Measurements from ENCODE around the gene S100A6.
"Not testable (repeated sequence)": the region's sequence is repeated elsewhere in the genome, so short reads cannot be mapped to it uniquely, and the experiment has no call there.

Gene S100A6

DNA sequence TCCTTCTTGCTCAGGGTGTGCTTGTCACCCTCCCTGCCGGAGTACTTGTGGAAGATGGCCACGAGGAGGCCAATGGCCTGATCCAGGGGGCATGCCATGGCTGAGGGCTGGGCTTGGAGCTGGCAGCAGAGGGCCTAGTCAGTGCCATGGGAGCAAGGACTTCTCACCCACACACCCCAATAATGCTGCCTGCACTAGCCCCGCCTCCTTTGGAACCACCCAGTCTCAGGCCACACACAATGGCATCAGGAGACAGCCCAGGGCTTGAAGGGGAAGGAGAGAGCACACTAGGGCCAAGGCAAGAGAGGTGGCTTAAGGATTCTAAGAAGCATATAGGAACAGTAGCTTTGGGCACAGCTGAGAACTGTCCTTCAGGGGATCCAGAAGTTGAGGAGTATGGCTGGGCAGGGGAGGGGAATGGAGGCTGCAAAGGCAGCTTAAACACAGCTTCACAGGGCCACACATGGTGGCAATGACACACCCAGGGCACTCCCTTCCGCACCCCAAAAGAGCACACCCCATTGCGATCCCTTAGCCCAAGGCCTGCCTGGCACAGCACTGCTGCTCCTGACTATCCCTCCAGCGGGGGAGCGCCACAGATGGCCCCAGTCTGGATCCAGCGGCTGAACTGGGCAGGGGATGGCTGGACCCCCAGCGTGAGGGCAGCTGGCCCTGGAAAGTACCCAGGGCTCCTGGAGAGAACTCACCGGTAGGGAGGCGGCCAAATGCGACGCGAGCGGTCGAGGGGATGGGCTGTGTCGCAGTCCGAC, at the start of gene S100A6:
S100A6 (minus strand) TSS at position 750 of the 770 bp plus-strand sequence; CDS start at position 98, 652 bp downstream.
- Histone ChIP-seq H3K9ac (ENCODE audit: low read depth, low read length) (no peak within 1 kb of the TSS), H3K27ac (ENCODE audit: low read length) (no peak within 1 kb of the TSS), H3K4me2 (ENCODE audit: insufficient read depth, low read length) (no peak within 1 kb of the TSS), H3K36me3 (ENCODE audit: insufficient read depth, low read length) (no peaks in the 10 kb centered on the region), H3K4me1 (ENCODE audit: insufficient read depth, low read length) (peaks cover 24% of the 10 kb centered on the region), H2AFZ (ENCODE audit: low read depth, low read length) (no peak within 1 kb of the TSS), H3K79me2 (ENCODE audit: insufficient read depth, low read length) (no peaks in the 10 kb centered on the region), H4K20me1 (ENCODE audit: insufficient read depth, low read length) (no peaks in the 10 kb centered on the region), H3K9me3 (ENCODE audit: insufficient read depth, low read length, severe bottlenecking) (no peaks in the 10 kb centered on the region), H3K4me3 (ENCODE audit: low read depth in 1 of 2, low read length in 2 of 2) (no peak within 1 kb of the TSS), H3K27me3 (ENCODE audit: insufficient read depth, low read length, poor library complexity) (peaks cover 2% of the 10 kb centered on the region)
- TF ChIP-seq, protein P1, sequence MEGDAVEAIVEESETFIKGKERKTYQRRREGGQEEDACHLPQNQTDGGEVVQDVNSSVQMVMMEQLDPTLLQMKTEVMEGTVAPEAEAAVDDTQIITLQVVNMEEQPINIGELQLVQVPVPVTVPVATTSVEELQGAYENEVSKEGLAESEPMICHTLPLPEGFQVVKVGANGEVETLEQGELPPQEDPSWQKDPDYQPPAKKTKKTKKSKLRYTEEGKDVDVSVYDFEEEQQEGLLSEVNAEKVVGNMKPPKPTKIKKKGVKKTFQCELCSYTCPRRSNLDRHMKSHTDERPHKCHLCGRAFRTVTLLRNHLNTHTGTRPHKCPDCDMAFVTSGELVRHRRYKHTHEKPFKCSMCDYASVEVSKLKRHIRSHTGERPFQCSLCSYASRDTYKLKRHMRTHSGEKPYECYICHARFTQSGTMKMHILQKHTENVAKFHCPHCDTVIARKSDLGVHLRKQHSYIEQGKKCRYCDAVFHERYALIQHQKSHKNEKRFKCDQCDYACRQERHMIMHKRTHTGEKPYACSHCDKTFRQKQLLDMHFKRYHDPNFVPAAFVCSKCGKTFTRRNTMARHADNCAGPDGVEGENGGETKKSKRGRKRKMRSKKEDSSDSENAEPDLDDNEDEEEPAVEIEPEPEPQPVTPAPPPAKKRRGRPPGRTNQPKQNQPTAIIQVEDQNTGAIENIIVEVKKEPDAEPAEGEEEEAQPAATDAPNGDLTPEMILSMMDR (IDR thresholded peaks at IDR 0.05; ENCODE audit: borderline replicate concordance, extremely low read depth, low read length, poor library complexity, severe bottlenecking), result no peak
- DNase-seq (no peak), ATAC-seq (ENCODE audit: insufficient read depth, low read depth) (no peak)

- no peaks in the 10 kb centered on the region for H3K27me3 ChIP-seq (ENCODE audit: insufficient read depth, low read length, poor library complexity)
- no peak for TF ChIP-seq EZH2 (IDR thresholded peaks at IDR 0.05; ENCODE audit: borderline replicate concordance, low read depth, low read length, severe bottlenecking)
- TF ChIP-seq, protein P1 (IDR thresholded peaks at IDR 0.05; ENCODE audit: borderline replicate concordance, extremely low read depth, low read length, poor library complexity, severe bottlenecking), result no peak
- no peak overlapping the region for H3K27ac ChIP-seq (ENCODE audit: low read length)
- no peak for DNase-seq
- H4K20me1 ChIP-seq (ENCODE audit: insufficient read depth, low read length), result no peaks in the 10 kb centered on the region
- H3K9me3 ChIP-seq (ENCODE audit: insufficient read depth, low read length, severe bottlenecking), result no peaks in the 10 kb centered on the region
- H2AFZ ChIP-seq (ENCODE audit: low read depth, low read length), result no peak overlapping the region
- no peak overlapping the region for H3K4me3 ChIP-seq (ENCODE audit: low read depth in 1 of 2, low read length in 2 of 2)
- H3K36me3 ChIP-seq (ENCODE audit: insufficient read depth, low read length), result no peaks in the 10 kb centered on the region
- H3K79me2 ChIP-seq (ENCODE audit: insufficient read depth, low read length), result no peaks in the 10 kb centered on the region
- ATAC-seq (ENCODE audit: insufficient read depth, low read depth), result no peak
- no peaks in the 10 kb centered on the region for H3K4me1 ChIP-seq (ENCODE audit: insufficient read depth, low read length)
- H3K9ac ChIP-seq (ENCODE audit: low read depth, low read length), result no peak overlapping the region
- H3K4me2 ChIP-seq (ENCODE audit: insufficient read depth, low read length), result no peak overlapping the region
Observed at GRCh38 chr1:153585006-153585405, 49.2 kb upstream of the S100A6 start.

GRCh38 chr1:153583976-153584375, 48.2 kb upstream of the S100A6 start:
- no peaks in the 10 kb centered on the region for H3K36me3 ChIP-seq (ENCODE audit: insufficient read depth, low read length)
- no peak overlapping the region for H3K4me2 ChIP-seq (ENCODE audit: insufficient read depth, low read length)
- ATAC-seq (ENCODE audit: insufficient read depth, low read depth) (no peak), DNase-seq (no peak)
- no peak overlapping the region for H3K4me3 ChIP-seq (ENCODE audit: low read depth in 1 of 2, low read length in 2 of 2)
- H2AFZ ChIP-seq (ENCODE audit: low read depth, low read length), result no peak overlapping the region
- no peak overlapping the region for H3K9ac ChIP-seq (ENCODE audit: low read depth, low read length)
- no peak for TF ChIP-seq EZH2 (IDR thresholded peaks at IDR 0.05; ENCODE audit: borderline replicate concordance, low read depth, low read length, severe bottlenecking)
- TF ChIP-seq, protein P1 (IDR thresholded peaks at IDR 0.05; ENCODE audit: borderline replicate concordance, extremely low read depth, low read length, poor library complexity, severe bottlenecking), result no peak
- no peaks in the 10 kb centered on the region for H3K27me3 ChIP-seq (ENCODE audit: insufficient read depth, low read length, poor library complexity)
- H3K9me3 ChIP-seq (ENCODE audit: insufficient read depth, low read length, severe bottlenecking), result no peaks in the 10 kb centered on the region
- no peaks in the 10 kb centered on the region for H4K20me1 ChIP-seq (ENCODE audit: insufficient read depth, low read length)
- no peak overlapping the region for H3K27ac ChIP-seq (ENCODE audit: low read length)
- no peaks in the 10 kb centered on the region for H3K79me2 ChIP-seq (ENCODE audit: insufficient read depth, low read length)
- H3K4me1 ChIP-seq (ENCODE audit: insufficient read depth, low read length), result no peaks in the 10 kb centered on the region

- ATAC-seq (ENCODE audit: insufficient read depth, low read depth), result not testable (repeated sequence)
Observed at GRCh38 chr1:153583514-153583913, 47.7 kb upstream of the S100A6 start.

GRCh38 chr1:153582836-153583235, 47.0 kb upstream of the S100A6 start:
- not testable (repeated sequence) for H3K27me3 ChIP-seq (ENCODE audit: insufficient read depth, low read length, poor library complexity); H3K9ac ChIP-seq (ENCODE audit: low read depth, low read length); H3K9me3 ChIP-seq (ENCODE audit: insufficient read depth, low read length, severe bottlenecking); H4K20me1 ChIP-seq (ENCODE audit: insufficient read depth, low read length); DNase-seq; H3K4me1 ChIP-seq (ENCODE audit: insufficient read depth, low read length); H3K4me3 ChIP-seq (ENCODE audit: low read depth in 1 of 2, low read length in 2 of 2); ATAC-seq (ENCODE audit: insufficient read depth, low read depth); H3K4me2 ChIP-seq (ENCODE audit: insufficient read depth, low read length); H3K36me3 ChIP-seq (ENCODE audit: insufficient read depth, low read length); H2AFZ ChIP-seq (ENCODE audit: low read depth, low read length); H3K79me2 ChIP-seq (ENCODE audit: insufficient read depth, low read length); H3K27ac ChIP-seq (ENCODE audit: low read length)

More at GRCh38 chr1:153583514-153583913, 47.7 kb upstream of the S100A6 start:
- not testable (repeated sequence) for H3K36me3 ChIP-seq (ENCODE audit: insufficient read depth, low read length); H4K20me1 ChIP-seq (ENCODE audit: insufficient read depth, low read length); H3K79me2 ChIP-seq (ENCODE audit: insufficient read depth, low read length); H3K4me1 ChIP-seq (ENCODE audit: insufficient read depth, low read length); H3K4me2 ChIP-seq (ENCODE audit: insufficient read depth, low read length); H3K27me3 ChIP-seq (ENCODE audit: insufficient read depth, low read length, poor library complexity); H2AFZ ChIP-seq (ENCODE audit: low read depth, low read length); DNase-seq; H3K4me3 ChIP-seq (ENCODE audit: low read depth in 1 of 2, low read length in 2 of 2); H3K9ac ChIP-seq (ENCODE audit: low read depth, low read length); H3K9me3 ChIP-seq (ENCODE audit: insufficient read depth, low read length, severe bottlenecking); H3K27ac ChIP-seq (ENCODE audit: low read length)

Measured in DND-41 (cell line).